Body of pancreas (tissue), 4 donors: ENCODE results near the gene DMRTB1. TPM values are rescaled to one million over a fixed set of nuclear protein-coding genes. Genes with fewer than 3 reads are reported as not detected.
"Not testable (repeated sequence)": the region's sequence is repeated elsewhere in the genome, so short reads cannot be mapped to it uniquely, and the experiment has no call there.

Experiments
- ATAC-seq: fragments of 150-250 bp; one replicate; pipeline ENCODE4 v1.9.1; 2016
- DNase-seq, 4 donors: peaks; one replicate each; pipeline ENCODE4 v3.0.0-alpha.2; 2019
- H3K27ac ChIP-seq, 4 donors: fragments of 200-600 bp; sonication (generic); 1 replicate in 3 of 4; 2 replicates in 1 of 4; pipeline versions ENCODE4 v1.5.1 to v1.6.1; 2016 to 2019; ENCODE audit warnings: mild to moderate bottlenecking in 1 of 4, mixed read lengths in 1 of 4, moderate library complexity in 1 of 4
- H3K27me3 ChIP-seq, 2 donors: fragments of 200-600 bp; sonication (generic); one replicate each; pipeline ENCODE4 v1.6.0; 2016; ENCODE audit warnings: mild to moderate bottlenecking in 1 of 2
- H3K36me3 ChIP-seq, 2 donors: fragments of 200-600 bp; sonication (generic); replicated peaks in 1 of 2; 2 replicates each; pipeline ENCODE4 v1.5.1; 2016; ENCODE audit warnings: low read depth in 2 of 2; ENCODE audit not compliant: insufficient read depth in 1 of 2
- H3K4me1 ChIP-seq: fragments of 200-600 bp; sonication (generic); one replicate; pipeline ENCODE4 v1.6.0; 2016
- H3K4me3 ChIP-seq, 2 donors: fragments of 200-600 bp; sonication (generic); 1 replicate in 1 of 2; 2 replicates in 1 of 2; pipeline ENCODE4 v1.5.1; 2016 to 2019
- H3K9me3 ChIP-seq, 3 donors: fragments of 200-600 bp; sonication (generic); 1 replicate in 2 of 3; 2 replicates in 1 of 3; pipeline ENCODE4 v1.5.1; 2016
- CTCF ChIP-seq, 7 experiments: fragments of 450-650 bp in 4 of 7; fragments of 200-600 bp in 3 of 7; sonication (generic) in 3 of 7; IDR thresholded peaks; one replicate each; pipeline ENCODE4 v1.5.1; 2016 to 2019; ENCODE audit warnings: antibody characterized with exemption in 7 of 7
- POLR2A ChIP-seq, 3 donors: fragments of 450-650 bp; IDR thresholded peaks; one replicate each; pipeline ENCODE4 v1.6.1; 2016; ENCODE audit warnings: antibody characterized with exemption in 3 of 3, mild to moderate bottlenecking in 2 of 3
- WGBS, 2 donors: methylation state at CpG; one replicate each; pipeline ENCODE4 v1.1.5; 2017; 5-methylcytosine and 5-hydroxymethylcytosine counted together
- intact Hi-C: fragments of 100-400 bp; cut with DNase I; formaldehyde crosslinking; loops from one replicate; pipeline ENCODE4 v1.15.1; 2023
- total RNA-seq, 2 donors: library from RNA; depleted of rRNA; stranded (reverse); fragments of >200 nt; gene quantifications; one replicate each; pipeline ENCODE4 v1.1.0, GENCODE V29; 2016

DMRTB1 gene
- total RNA-seq, 2 donors from 2014 or later = not detected

GRCh38 chr1:53432611-53433010 is 26.6 kb upstream of the DMRTB1 start:
- Histone ChIP-seq H3K9me3 (no peaks in the 10 kb centered on the region), H3K36me3 (no peaks in the 10 kb centered on the region), H3K27ac (no peak overlapping the region), H3K4me1 (no peaks in the 10 kb centered on the region), H3K27me3 (no peaks in the 10 kb centered on the region), H3K4me3 (no peak overlapping the region)
- ATAC-seq (no peak), DNase-seq (no peak)
- TF ChIP-seq CTCF (IDR thresholded peaks at IDR 0.05) (no peak), POLR2A (IDR thresholded peaks at IDR 0.05) (no peak)
- intact Hi-C loops = no loop called here
- WGBS, 2 donors = 79 to 81% methylated on average over 3 of the region's 3 CpGs

- H3K9me3 ChIP-seq, H3K4me1 ChIP-seq, H3K36me3 ChIP-seq, DNase-seq, H3K4me3 ChIP-seq, H3K27me3 ChIP-seq, intact Hi-C loops, ATAC-seq, H3K27ac ChIP-seq: not testable (repeated sequence)
- 90 to 92% methylated on average over 9 to 10 of the region's 10 CpGs for WGBS, 2 donors
These were observed 24.7 kb upstream of the DMRTB1 start for GRCh38 chr1:53434405-53435007.

DNA sequence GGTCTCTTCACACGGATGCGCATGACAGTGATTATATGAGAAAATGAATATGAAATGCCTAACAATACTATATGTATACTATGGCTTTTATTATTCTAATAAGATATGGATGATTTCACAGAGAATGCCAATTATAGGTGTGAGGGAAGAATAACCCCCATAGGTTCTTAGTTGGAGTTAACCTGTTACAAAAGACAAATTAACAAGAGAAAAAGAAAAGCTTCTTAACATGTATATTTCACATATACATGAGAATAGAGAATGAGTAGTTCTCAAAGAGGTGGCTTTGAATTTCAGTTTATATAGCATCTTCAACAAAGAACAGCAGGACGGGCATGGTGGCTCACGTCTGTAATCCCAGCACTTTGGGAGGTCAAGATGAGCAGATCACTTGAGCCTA is 24.0 kb upstream of the DMRTB1 start:
- intact Hi-C loops = no loop called here
- no peaks in the 10 kb centered on the region for H3K4me1 ChIP-seq
- no peaks in the 10 kb centered on the region for H3K36me3 ChIP-seq

DNA sequence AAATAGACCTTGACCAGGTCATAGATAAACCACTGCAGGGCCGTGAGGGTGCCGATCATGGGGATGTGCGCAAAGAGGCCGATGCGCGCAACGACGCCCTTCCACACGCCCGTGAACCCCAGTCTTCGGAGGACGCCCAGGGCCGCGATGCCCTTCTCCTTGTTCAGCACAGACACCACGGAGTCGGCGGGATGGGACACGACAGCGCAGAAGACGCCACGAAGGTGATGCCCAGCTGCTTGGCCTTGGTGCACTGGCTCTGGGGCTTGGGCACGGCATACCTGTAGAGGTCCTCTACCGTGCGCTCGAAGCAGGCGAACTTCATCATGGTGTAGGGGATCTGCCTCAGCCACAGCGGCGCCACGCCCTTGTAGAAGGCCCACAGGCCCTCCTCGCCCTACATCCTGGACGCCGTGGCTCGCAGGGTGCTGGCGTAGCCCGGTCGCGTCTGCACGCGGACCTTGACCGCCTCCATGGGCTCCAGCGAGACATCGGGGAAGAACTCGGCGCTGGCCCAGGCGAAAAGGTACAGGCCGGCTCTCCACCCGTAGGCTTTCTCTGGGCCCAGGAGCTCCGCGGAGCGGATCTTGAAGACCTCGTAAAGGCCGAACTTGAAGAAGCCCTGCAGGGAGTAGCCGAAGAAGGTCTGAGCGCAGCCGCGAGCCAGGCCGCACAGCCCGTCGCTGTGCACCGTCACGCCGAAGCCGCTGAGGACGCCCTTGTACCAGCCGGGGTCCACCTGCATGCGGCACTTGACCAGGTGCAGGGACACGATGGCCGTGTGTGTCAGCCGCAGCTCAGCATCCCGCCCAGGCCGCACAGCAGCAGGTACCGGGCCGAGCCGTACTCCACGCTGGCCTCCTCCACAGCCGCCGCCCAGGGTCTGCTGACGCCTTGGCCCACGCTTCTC is 20.5 kb upstream of the DMRTB1 start:
- H3K27me3 ChIP-seq = no peaks in the 10 kb centered on the region
- no peak for ATAC-seq
- 93 to 95% methylated on average over 38 to 79 of the region's 79 CpGs for WGBS, 2 donors
- no peak for DNase-seq
- H3K27ac ChIP-seq = no peak overlapping the region
- no peaks in the 10 kb centered on the region for H3K9me3 ChIP-seq
- TF ChIP-seq POLR2A (IDR thresholded peaks at IDR 0.05) (no peak), CTCF (IDR thresholded peaks at IDR 0.05) (no peak)
- no peaks in the 10 kb centered on the region for H3K4me1 ChIP-seq
- no peak overlapping the region for H3K4me3 ChIP-seq
- intact Hi-C loops = no loop called here
- H3K36me3 ChIP-seq = no peaks in the 10 kb centered on the region

More for the DNA sequence above, 24.0 kb upstream of the DMRTB1 start:
- WGBS, 2 donors = 87 to 89% methylated on average over 4 of the region's 4 CpGs
- no peak for DNase-seq
- H3K4me3 ChIP-seq = no peak overlapping the region
- H3K27ac ChIP-seq = no peak overlapping the region
- no peak for ATAC-seq
- no peaks in the 10 kb centered on the region for H3K27me3 ChIP-seq
- TF ChIP-seq POLR2A (IDR thresholded peaks at IDR 0.05) (no peak), CTCF (IDR thresholded peaks at IDR 0.05) (no peak)
- no peaks in the 10 kb centered on the region for H3K9me3 ChIP-seq

- intact Hi-C loops = no loop called here
- H3K9me3 ChIP-seq = no peaks in the 10 kb centered on the region
- H3K36me3 ChIP-seq = no peaks in the 10 kb centered on the region
- ATAC-seq (no peak), DNase-seq (no peak)
- H3K27ac ChIP-seq = no peak overlapping the region
- no peak overlapping the region for H3K4me3 ChIP-seq
- 92 to 95% methylated on average over 43 to 57 of the region's 58 CpGs for WGBS, 2 donors
- no peaks in the 10 kb centered on the region for H3K27me3 ChIP-seq
- H3K4me1 ChIP-seq = no peaks in the 10 kb centered on the region
- no peak for TF ChIP-seq POLR2A (IDR thresholded peaks at IDR 0.05)
- TF ChIP-seq CTCF (IDR thresholded peaks at IDR 0.05) = no peak
These were observed 19.6 kb upstream of the DMRTB1 start for GRCh38 chr1:53439337-53440207.
